Kidney epithelial cell (primary cell): ENCODE data around the gene LINGO4. TPM values are rescaled to one million over a fixed set of nuclear protein-coding genes. Genes with fewer than 3 reads are reported as not detected.
A peak's percentile ranks its signal among the peaks of the same experiment; 100 is the strongest.

ENCODE experiments used
- DNase-seq: peaks from one replicate; pipeline ENCODE4 v3.0.0-alpha.2; 2010; ENCODE audit warnings: low read depth
- H3K27me3 ChIP-seq: 2 replicates; pipeline ENCODE4 v1.6.0; 2011; ENCODE audit warnings: low read length; ENCODE audit not compliant: control insufficient read depth, insufficient read depth
- H3K36me3 ChIP-seq: 2 replicates; pipeline ENCODE4 v1.5.1; 2011; ENCODE audit warnings: low read length; ENCODE audit not compliant: control insufficient read depth, insufficient read depth
- H3K4me3 ChIP-seq: 2 replicates; pipeline ENCODE4 v1.5.1; 2011; ENCODE audit warnings: low read depth, mild to moderate bottlenecking, control low read depth, low read length
- CTCF ChIP-seq: IDR thresholded peaks from 2 replicates; pipeline ENCODE4 v1.5.1; 2011; ENCODE audit warnings: mild to moderate bottlenecking, moderate library complexity, low read length, control low read depth, inconsistent platforms; ENCODE audit not compliant: insufficient read depth, poor library complexity, severe bottlenecking
- total RNA-seq: library from RNA; depleted of rRNA; stranded (reverse); fragments of >200 nt; gene quantifications from 2 replicates; pipeline ENCODE4 v1.2.3, GENCODE V29; 2015

Gene LINGO4
- total RNA-seq, 1 donor from 2014 or later: not detected

GRCh38 chr1:151843398-151843797 lies 38.2 kb upstream of the LINGO4 start:
- no peak for TF ChIP-seq CTCF

GRCh38 chr1:151841141-151841540 lies 35.9 kb upstream of the LINGO4 start:
- no peak for DNase-seq
- H3K4me3 ChIP-seq: no peak overlapping the region
- H3K27me3 ChIP-seq: peaks cover 17% of the 10 kb centered on the region
- H3K36me3 ChIP-seq: no peaks in the 10 kb centered on the region
- no peak for TF ChIP-seq CTCF

More at GRCh38 chr1:151843398-151843797, 38.2 kb upstream of the LINGO4 start:
- Histone ChIP-seq H3K4me3 (no peak overlapping the region), H3K27me3 (peaks cover 12% of the 10 kb centered on the region), H3K36me3 (no peaks in the 10 kb centered on the region)
- DNase-seq: no peak

GRCh38 chr1:151840421-151840820 lies 35.2 kb upstream of the LINGO4 start:
- Histone ChIP-seq H3K4me3 (no peak overlapping the region), H3K36me3 (no peaks in the 10 kb centered on the region), H3K27me3 (peaks cover 17% of the 10 kb centered on the region)
- TF ChIP-seq CTCF: no peak
- DNase-seq: no peak

- peaks cover 17% of the 10 kb centered on the region for H3K27me3 ChIP-seq
- no peaks in the 10 kb centered on the region for H3K36me3 ChIP-seq
- H3K4me3 ChIP-seq: peak within 1 kb of the TSS; percentile 21
- TF ChIP-seq CTCF: no peak
- no peak for DNase-seq
Measured at GRCh38 chr1:151839457-151840403, 34.5 kb upstream of the LINGO4 start, which contains the start of gene C2CD4D. Gene C2CD4D (minus strand): TSS chr1:151839820. CDS start chr1:151838989, 831 bp downstream.

GRCh38 chr1:151839082-151839412 lies 33.8 kb upstream of the LINGO4 start:
- TF ChIP-seq CTCF: no peak
- Histone ChIP-seq H3K4me3 (peak overlapping the region; percentile 21), H3K27me3 (peaks cover 17% of the 10 kb centered on the region), H3K36me3 (no peaks in the 10 kb centered on the region)
- DNase-seq: no peak
